Suprapubic skin (tissue), 4 donors: Measurements from ENCODE around the gene RETREG1.

Experiments used
- EP300 ChIP-seq: sonication (generic); formaldehyde crosslinking; IDR thresholded peaks from one replicate; pipeline ENCODE4 v1.6.1; 2017; ENCODE audit warnings: antibody characterized with exemption
- POLR2A ChIP-seq, 2 donors: fragments of 450-650 bp; IDR thresholded peaks; one replicate each; pipeline ENCODE4 v1.6.1; 2017; ENCODE audit warnings: antibody characterized with exemption in 2 of 2, mild to moderate bottlenecking in 2 of 2, moderate library complexity in 2 of 2
- POLR2AphosphoS5 ChIP-seq, 3 donors: sonication (generic); formaldehyde crosslinking; IDR thresholded peaks; one replicate each; pipeline ENCODE4 v1.6.1; 2017; ENCODE audit warnings: antibody characterized with exemption in 3 of 3
- TF ChIP-seq, protein P1 (sequence below), 2 donors: fragments of 200-600 bp in 1 of 2; fragments of 450-650 bp in 1 of 2; sonication (generic) in 1 of 2; IDR thresholded peaks; one replicate each; pipeline ENCODE4 v1.5.1; 2016 to 2019; ENCODE audit warnings: antibody characterized with exemption in 2 of 2, mild to moderate bottlenecking in 1 of 2, moderate library complexity in 1 of 2

DNA sequence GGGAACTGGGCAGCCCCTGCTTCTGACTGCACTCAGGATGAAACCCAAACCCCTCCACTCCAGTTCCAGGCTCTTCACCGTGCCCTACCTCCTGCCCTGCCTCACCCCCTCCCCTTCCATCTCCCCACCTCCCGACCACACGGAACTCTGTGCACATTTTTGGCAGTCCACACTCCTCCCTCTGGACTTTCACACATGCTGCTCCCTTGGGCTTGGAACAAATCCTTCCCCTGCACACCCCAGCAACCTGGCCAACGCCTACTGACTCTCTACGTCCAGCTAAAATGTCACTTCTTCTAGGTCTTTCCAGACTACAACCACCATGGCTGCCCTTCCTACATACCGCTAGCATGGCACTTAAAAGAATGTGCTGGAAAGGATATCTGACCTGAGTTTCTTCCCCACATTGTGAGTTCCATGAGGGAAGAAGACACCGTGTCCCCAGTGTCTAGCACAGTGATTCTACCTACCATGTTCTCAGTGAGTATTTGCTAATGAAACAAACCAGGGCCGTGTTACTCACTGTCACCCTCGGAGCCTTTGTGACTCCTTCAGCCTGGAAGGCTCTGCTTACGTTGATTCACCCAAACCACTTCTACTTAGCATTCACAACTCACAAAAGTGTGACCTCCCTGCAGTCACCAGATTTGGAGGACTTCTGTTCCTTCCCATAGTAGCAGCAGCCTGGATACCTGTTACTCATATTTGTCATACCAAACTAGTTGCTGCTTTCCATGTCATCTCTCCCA, 18.7 kb downstream of the RETREG1 start:
- TF ChIP-seq, protein P1, sequence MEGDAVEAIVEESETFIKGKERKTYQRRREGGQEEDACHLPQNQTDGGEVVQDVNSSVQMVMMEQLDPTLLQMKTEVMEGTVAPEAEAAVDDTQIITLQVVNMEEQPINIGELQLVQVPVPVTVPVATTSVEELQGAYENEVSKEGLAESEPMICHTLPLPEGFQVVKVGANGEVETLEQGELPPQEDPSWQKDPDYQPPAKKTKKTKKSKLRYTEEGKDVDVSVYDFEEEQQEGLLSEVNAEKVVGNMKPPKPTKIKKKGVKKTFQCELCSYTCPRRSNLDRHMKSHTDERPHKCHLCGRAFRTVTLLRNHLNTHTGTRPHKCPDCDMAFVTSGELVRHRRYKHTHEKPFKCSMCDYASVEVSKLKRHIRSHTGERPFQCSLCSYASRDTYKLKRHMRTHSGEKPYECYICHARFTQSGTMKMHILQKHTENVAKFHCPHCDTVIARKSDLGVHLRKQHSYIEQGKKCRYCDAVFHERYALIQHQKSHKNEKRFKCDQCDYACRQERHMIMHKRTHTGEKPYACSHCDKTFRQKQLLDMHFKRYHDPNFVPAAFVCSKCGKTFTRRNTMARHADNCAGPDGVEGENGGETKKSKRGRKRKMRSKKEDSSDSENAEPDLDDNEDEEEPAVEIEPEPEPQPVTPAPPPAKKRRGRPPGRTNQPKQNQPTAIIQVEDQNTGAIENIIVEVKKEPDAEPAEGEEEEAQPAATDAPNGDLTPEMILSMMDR (IDR thresholded peaks at IDR 0.05), result no peak
- TF ChIP-seq POLR2AphosphoS5 (IDR thresholded peaks at IDR 0.05), result no peak
- no peak for TF ChIP-seq POLR2A (IDR thresholded peaks at IDR 0.05)
- TF ChIP-seq EP300, result no peak
